Activated B cell treated with CpG ODN at 0.5 μM for 24 hours (primary cell): Measurements from ENCODE around the gene RNF224. TPM values are rescaled to one million over a fixed set of nuclear protein-coding genes. Genes with fewer than 3 reads are reported as not detected.

Experiments
- ATAC-seq: fragments of 200-7000 bp; cut with Tn5 transposase; one replicate; pipeline ENCODE4 v1.10.0; 2021; ENCODE audit warnings: low read depth, mild to moderate bottlenecking, moderate library complexity
- CTCF ChIA-PET: fragments of 350-600 bp; sonication (Branson Sonifier 250); formaldehyde crosslinking; loops from one replicate; lab custom pipeline; 2021; ENCODE audit warnings: antibody characterized with exemption; lab: Charles Lee
- POLR2A ChIA-PET: fragments of 350-600 bp; sonication (Branson Sonifier 250); formaldehyde crosslinking; loops from one replicate; lab custom pipeline; 2021; ENCODE audit warnings: antibody characterized with exemption; lab: Charles Lee
- DNase-seq: peaks from one replicate; pipeline ENCODE4 v3.0.0; 2022
- H3K27ac Mint-ChIP-seq: one replicate; pipeline ENCODE4 v1.8.0; 2020; ENCODE audit warnings: mixed read lengths
- H3K27me3 Mint-ChIP-seq: one replicate; pipeline ENCODE4 v1.8.0; 2021; ENCODE audit warnings: mixed read lengths
- H3K36me3 Mint-ChIP-seq: one replicate; pipeline ENCODE4 v1.8.0; 2021; ENCODE audit warnings: low read depth, mixed read lengths
- H3K4me1 Mint-ChIP-seq: one replicate; pipeline ENCODE4 v1.8.0; 2021; ENCODE audit warnings: mixed read lengths
- H3K4me3 Mint-ChIP-seq: one replicate; pipeline ENCODE4 v1.8.0; 2020; ENCODE audit warnings: mild to moderate bottlenecking, mixed read lengths
- H3K9me3 Mint-ChIP-seq: one replicate; pipeline ENCODE4 v1.8.0; 2020; ENCODE audit warnings: mixed read lengths
- CTCF ChIP-seq: fragments of 200-600 bp; IDR thresholded peaks from one replicate; pipeline ENCODE4 v1.8.0; 2022; ENCODE audit warnings: antibody characterized with exemption, mild to moderate bottlenecking
- intact Hi-C: fragments of 100-400 bp; cut with micrococcal nuclease; formaldehyde crosslinking; loops from one replicate; pipeline ENCODE4 v1.15.1; 2024
- total RNA-seq: library from RNA; stranded (reverse); gene quantifications from 2 replicates; pipeline ENCODE4 v1.2.3, GENCODE V29; 2022

The RNF224 gene
- total RNA-seq, 1 donor from 2014 or later = not detected

- Mint-ChIP-seq H3K9me3 (no peaks in the 10 kb centered on the region), H3K36me3 (peaks cover 43% of the 10 kb centered on the region), H3K4me1 (peaks cover 36% of the 10 kb centered on the region), H3K4me3 (peak overlapping the region; percentile 91), H3K27me3 (no peaks in the 10 kb centered on the region), H3K27ac (peak overlapping the region; percentile 91)
- ChIA-PET POLR2A (interaction anchor here (0.7 to 4.4 kb wide), 23 partner anchors 8 to 463 kb away, joined by 3 to 49 read pairs (median 8); partner anchors contain the start of genes CYSRT1, MAN1B1, NDOR1 and RNF208), CTCF (interaction anchor here (0.9 to 2.0 kb wide), 10 partner anchors 12 to 143 kb away, joined by 3 to 13 read pairs (median 5); partner anchors contain the start of genes MAN1B1, RNF224 and TPRN)
- intact Hi-C loops = loop anchor here (1.0 kb wide), 1 partner anchor 38 kb away; the partner anchor contains the start of gene RNF224
- DNase-seq (no peak), ATAC-seq (no peak)
- TF ChIP-seq CTCF = no peak
Measured at GRCh38 chr9:137189297-137190295, 37.7 kb upstream of the RNF224 start.

GRCh38 chr9:137190315-137190856 is 36.9 kb upstream of the RNF224 start:
- no peak for TF ChIP-seq CTCF
- H3K27ac Mint-ChIP-seq = peak overlapping the region; percentile 41
- H3K36me3 Mint-ChIP-seq = peaks cover 37% of the 10 kb centered on the region
- peak overlapping the region; percentile 64 for H3K4me3 Mint-ChIP-seq
- H3K4me1 Mint-ChIP-seq = peaks cover 36% of the 10 kb centered on the region
- ATAC-seq = no peak
- CTCF ChIA-PET = interaction anchor here (1.4 to 2.0 kb wide), 3 partner anchors 14 to 46 kb away, joined by 3 to 8 read pairs (median 7); no protein-coding TSS in a partner anchor
- intact Hi-C loops = no loop called here
- POLR2A ChIA-PET = interaction anchor here (0.6 to 4.4 kb wide), 7 partner anchors 8 to 64 kb away, joined by 8 to 49 read pairs (median 17); partner anchors contain the start of genes NDOR1, RNF224, TMEM203 and TPRN
- no peaks in the 10 kb centered on the region for H3K27me3 Mint-ChIP-seq
- no peaks in the 10 kb centered on the region for H3K9me3 Mint-ChIP-seq
- no peak for DNase-seq

GRCh38 chr9:137191245-137191644 is 36.1 kb upstream of the RNF224 start:
- POLR2A ChIA-PET = interaction anchor here (4.4 kb wide), 1 partner anchor 11 kb away, joined by 49 read pairs; the partner anchor contains the start of gene TPRN
- DNase-seq = no peak

GRCh38 chr9:137191691-137192447 is 35.4 kb upstream of the RNF224 start:
- Mint-ChIP-seq H3K36me3 (peaks cover 25% of the 10 kb centered on the region), H3K27ac (no peak overlapping the region), H3K9me3 (no peaks in the 10 kb centered on the region), H3K27me3 (no peaks in the 10 kb centered on the region), H3K4me3 (no peak overlapping the region), H3K4me1 (peaks cover 28% of the 10 kb centered on the region)
- CTCF ChIA-PET = interaction anchor here (0.9 kb wide), 1 partner anchor 15 kb away, joined by 3 read pairs; no protein-coding TSS in a partner anchor
- POLR2A ChIA-PET = interaction anchor here (0.6 to 0.8 kb wide), 2 partner anchors 31 to 41 kb away, joined by 3 to 4 read pairs; no protein-coding TSS in a partner anchor
- TF ChIP-seq CTCF = no peak
- DNase-seq (no peak), ATAC-seq (no peak)
- intact Hi-C loops = no loop called here

More at GRCh38 chr9:137191245-137191644, 36.1 kb upstream of the RNF224 start:
- CTCF ChIA-PET = interaction anchor here (0.9 kb wide), 1 partner anchor 14 kb away, joined by 3 read pairs; no protein-coding TSS in a partner anchor
- no peaks in the 10 kb centered on the region for H3K9me3 Mint-ChIP-seq
- peaks cover 34% of the 10 kb centered on the region for H3K4me1 Mint-ChIP-seq
- no peak overlapping the region for H3K4me3 Mint-ChIP-seq
- H3K36me3 Mint-ChIP-seq = peaks cover 31% of the 10 kb centered on the region
- no peaks in the 10 kb centered on the region for H3K27me3 Mint-ChIP-seq
- ATAC-seq = no peak
- intact Hi-C loops = no loop called here
- TF ChIP-seq CTCF = no peak
- peak overlapping the region; percentile 41 for H3K27ac Mint-ChIP-seq
